IPS-18c (cell line): ENCODE measurements around the gene WNT2B.

ENCODE experiments used
- H3K4me3 ChIP-seq: 2 replicates; pipeline ENCODE4 v1.7.0; 2013; ENCODE audit warnings: low read depth, mild to moderate bottlenecking, low read length, moderate library complexity; ENCODE audit not compliant: insufficient read depth
- H3K9me3 ChIP-seq: one replicate; pipeline ENCODE4 v1.6.1; 2013; ENCODE audit warnings: mild to moderate bottlenecking, low read length, moderate library complexity; ENCODE audit not compliant: control insufficient read depth, insufficient read depth

Gene WNT2B

DNA sequence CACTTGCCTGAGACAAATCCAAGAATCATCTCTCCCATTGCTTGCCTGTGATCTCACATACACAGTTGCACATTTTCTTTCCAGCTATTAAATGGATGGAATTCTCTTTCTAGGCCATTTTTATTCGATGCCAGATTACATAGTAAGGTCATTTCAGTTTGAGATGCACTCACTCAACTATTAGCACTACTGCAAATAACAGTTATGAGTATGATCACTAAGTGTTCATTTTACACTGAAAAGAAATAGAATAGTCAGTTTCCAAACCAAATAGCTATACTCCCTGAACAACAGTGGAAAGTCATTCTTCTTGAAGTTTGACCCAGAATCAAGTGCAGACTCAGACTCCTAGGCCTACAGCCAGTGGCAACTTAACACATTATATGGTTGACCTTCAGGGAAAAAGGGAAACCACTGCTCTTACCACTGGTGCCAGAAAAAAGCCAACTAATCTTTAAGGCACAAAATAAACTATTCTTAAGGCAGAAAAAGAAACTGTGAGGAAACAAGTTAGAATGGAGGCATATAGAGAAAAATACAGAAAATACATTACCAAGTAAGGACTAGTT is 31.5 kb downstream of the WNT2B start:
- Histone ChIP-seq H3K9me3 (no peaks in the 10 kb centered on the region), H3K4me3 (no peak overlapping the region)

DNA sequence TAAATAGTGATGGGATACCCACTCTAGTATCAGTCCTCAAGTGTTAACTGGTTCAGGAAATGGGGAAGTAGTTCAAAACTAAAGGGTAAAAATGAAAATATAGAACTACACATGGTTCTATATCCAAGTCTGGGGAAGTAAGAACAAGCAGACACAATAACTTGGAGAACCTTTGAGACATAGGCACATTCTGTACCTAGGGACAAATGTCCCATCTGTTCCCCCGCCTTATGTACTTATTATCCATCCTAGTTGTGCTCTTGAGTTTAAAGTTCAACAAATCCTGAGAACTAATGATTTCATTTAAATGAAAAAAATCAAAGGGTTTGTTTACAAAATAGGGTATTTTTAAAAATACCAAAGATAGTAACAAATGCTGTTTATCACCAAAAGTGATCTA is 32.5 kb downstream of the WNT2B start:
- Histone ChIP-seq H3K9me3 (no peaks in the 10 kb centered on the region), H3K4me3 (no peak overlapping the region)

- Histone ChIP-seq H3K9me3 (no peaks in the 10 kb centered on the region), H3K4me3 (no peak overlapping the region)
Measured at GRCh38 chr1:112542206-112542973, 33.6 kb downstream of the WNT2B start.

DNA sequence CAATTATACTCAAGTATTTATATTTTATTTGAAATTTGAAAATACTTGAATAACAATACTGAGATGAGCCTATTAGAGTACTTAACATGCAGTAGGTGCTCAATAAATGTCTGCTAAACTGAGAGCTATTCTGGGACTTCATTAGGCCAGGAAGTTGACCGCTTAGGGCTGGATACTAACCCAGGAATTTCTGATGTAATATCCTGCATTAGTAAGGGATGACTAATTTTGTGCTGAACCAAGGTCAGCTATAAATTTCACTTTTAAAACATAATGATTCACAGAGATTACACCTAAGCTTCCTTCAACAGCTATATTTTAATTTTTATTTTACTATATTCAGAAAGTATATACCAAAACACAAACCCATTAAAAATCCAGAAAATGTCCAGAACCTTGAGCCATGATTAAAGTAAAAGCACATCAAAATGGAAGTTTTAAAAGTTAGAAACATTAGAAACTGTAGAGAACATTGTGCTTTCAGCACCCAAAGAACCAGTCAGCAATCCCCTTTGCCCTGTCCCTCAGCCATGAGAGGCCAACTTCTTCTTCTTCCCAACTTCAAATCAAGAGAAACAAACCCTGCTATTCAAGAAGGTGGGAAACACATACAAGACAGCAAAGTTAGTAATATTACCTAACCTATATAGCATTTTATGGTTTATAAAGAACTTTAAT is 35.4 kb downstream of the WNT2B start:
- Histone ChIP-seq H3K9me3 (no peaks in the 10 kb centered on the region), H3K4me3 (no peak overlapping the region)

DNA sequence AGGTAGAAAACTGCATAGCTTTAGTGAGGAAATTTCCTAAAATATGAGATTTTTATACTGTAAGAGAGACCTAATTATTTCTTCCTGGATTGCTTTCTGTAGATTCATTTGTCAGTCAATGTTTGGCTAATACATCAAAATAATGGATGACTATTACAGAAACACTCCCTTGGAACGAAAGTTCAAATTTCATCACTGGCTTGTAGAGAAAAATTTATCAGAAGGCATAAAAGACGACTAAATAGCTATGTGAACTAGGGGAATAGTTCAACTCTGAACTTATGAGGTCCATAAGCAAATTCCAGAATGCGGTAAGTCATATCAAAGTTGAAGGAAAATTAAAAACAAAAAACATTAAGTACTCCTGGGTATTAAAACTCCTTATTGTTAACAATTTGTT is 36.0 kb downstream of the WNT2B start:
- no peak overlapping the region for H3K4me3 ChIP-seq
- H3K9me3 ChIP-seq, result no peaks in the 10 kb centered on the region

- Histone ChIP-seq H3K4me3 (no peak overlapping the region), H3K9me3 (no peaks in the 10 kb centered on the region)
Measured at GRCh38 chr1:112546076-112546475, 37.3 kb downstream of the WNT2B start.

DNA sequence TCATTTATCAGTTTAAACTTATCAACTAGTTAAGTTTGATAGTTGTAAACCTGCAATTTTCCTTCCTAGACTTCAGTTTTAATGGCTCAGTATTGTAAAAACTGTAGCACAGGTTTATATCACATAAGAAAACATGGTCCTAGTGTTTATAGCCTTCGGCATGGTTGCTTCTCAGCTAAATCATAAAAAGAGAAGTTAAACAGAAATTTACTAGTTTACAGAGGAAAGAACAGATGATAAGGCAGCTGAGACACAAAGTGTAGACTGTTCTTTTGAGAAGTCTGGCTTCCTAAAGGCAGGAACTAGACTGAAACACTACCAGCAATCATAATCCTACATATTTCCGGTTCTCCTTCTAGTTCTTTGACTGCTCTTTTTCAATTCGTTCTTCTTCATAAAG is 39.8 kb downstream of the WNT2B start:
- Histone ChIP-seq H3K4me3 (no peak overlapping the region), H3K9me3 (no peaks in the 10 kb centered on the region)

DNA sequence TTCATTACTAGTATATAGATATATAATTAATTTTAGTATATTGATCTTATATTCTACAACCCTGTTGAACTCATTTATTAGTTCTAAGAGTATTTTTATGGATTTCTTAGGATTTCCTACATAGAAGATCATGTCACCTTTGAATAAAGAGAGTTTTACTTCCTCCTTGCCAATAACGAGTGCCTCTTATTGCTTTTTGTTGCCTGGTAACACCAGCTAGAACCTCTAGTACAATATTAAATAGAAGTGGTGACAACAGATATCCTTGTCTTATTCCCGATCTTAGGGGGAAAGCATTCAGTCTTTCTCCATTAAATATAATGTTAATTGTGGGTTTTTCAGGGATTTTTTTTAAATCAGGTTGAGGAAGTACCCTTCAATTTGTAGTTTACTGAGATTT is 40.8 kb downstream of the WNT2B start:
- no peak overlapping the region for H3K4me3 ChIP-seq

GRCh38 chr1:112554411-112554810 is 45.6 kb downstream of the WNT2B start:
- Histone ChIP-seq H3K9me3 (no peaks in the 10 kb centered on the region), H3K4me3 (no peak overlapping the region)

More for the DNA sequence above, 40.8 kb downstream of the WNT2B start:
- no peaks in the 10 kb centered on the region for H3K9me3 ChIP-seq

GRCh38 chr1:112557385-112557784 is 48.6 kb downstream of the WNT2B start:
- Histone ChIP-seq H3K9me3 (no peaks in the 10 kb centered on the region), H3K4me3 (no peak overlapping the region)

GRCh38 chr1:112558634-112559033 is 49.9 kb downstream of the WNT2B start:
- Histone ChIP-seq H3K9me3 (no peaks in the 10 kb centered on the region), H3K4me3 (no peak overlapping the region)

DNA sequence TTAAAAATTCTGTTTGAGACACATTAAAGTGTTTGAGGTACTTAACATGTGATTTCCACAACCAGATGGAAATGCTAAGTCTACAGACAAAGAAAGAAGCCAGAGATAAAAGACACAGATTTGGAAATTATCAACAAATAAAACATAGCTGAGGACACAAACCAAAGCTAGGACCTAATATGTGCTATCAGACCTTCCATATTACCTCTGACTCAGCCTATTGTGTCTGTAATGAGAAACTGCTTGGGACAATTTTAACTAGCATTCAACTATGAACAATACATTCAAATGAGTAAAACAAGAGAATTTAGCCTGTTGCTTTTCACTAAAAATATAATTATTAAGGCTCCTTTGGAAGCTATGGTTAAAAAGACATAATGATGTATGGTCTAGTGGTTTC is 54.6 kb downstream of the WNT2B start:
- Histone ChIP-seq H3K4me3 (no peak overlapping the region), H3K9me3 (no peaks in the 10 kb centered on the region)

DNA sequence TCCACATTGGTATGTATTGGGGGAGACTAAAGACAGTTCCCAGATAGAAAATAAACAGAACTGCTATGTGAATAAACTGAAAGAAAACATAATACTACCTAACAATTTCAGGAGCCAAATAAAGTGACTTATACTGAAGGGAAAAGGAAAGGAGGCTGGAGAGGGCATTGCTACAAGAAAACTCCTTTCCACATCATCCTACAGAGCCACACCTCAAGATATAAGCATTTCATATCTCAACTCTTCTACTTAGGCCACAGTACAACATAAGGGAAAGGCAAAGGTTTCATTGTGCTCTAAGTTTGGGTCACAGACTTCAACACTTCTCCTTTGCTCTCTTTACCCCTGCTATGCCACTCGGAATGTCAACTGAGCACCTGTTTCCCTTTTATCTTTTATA is 55.3 kb downstream of the WNT2B start:
- no peak overlapping the region for H3K4me3 ChIP-seq
- no peaks in the 10 kb centered on the region for H3K9me3 ChIP-seq

DNA sequence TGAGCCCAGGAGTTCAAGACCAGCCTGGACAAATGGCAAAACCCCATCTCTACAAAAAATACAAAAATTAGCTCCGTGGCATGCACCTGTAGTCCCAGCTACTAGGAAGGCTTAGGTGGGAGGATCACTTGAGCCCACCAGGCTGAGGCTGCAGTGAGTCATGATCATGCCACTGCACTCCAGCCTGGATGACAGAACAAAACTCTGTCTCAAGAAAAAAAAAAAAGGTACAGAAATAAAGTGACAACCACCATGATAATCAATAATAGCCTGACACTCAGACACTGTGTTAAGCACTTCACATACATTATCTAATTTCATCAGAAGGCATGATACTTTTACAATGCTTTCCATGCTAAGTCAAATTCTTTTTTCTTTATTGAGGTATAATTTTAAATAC is 57.0 kb downstream of the WNT2B start:
- H3K9me3 ChIP-seq, result no peaks in the 10 kb centered on the region
- H3K4me3 ChIP-seq, result no peak overlapping the region

DNA sequence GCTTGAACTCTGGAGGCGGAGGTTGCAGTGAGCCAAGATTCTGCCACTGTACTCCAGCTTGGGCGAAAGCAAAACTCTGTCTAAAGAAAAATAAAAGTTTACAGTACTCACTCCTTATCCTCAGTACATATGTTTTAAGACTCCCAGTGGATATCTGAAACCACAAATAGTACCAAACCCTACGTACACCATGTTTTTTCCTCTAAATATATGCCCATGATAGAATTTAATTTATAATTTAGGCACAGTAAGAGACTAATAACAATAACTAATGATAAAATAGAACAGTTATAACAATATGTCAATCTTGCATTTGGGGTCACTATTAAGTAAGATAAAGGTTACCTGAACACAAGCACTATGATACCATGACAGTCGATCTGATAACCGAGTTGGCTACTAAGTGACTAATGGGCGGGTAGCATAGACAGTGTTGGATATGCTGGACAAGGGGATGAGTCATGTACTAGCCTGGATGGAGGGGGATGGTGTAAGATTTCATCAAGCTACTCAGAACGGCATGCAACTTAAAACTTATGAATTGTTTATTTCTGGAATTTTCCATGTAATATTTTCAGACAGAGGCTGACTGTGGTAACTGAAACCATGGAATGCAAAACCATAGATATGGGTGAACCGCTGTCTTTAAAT is 66.5 kb downstream of the WNT2B start:
- Histone ChIP-seq H3K9me3 (no peaks in the 10 kb centered on the region), H3K4me3 (no peak overlapping the region)

DNA sequence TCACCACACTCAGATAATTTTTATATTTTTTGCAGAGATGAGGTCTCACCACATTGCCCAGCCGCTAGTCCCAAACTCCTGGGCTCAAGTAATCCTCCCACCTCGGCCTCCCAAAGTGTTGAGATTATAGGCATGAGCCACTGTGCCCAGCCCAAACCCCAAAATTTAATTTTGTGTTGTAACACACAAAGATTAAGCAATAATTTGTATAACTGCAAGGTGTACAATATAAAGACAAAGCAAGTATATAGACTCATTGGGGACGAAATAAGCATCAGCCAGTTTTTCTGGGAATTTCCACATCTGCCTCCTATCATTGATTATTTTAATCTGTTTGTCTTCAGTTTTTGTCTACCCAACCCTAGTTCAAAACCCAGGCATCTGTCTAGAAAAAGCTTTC is 67.5 kb downstream of the WNT2B start:
- no peak overlapping the region for H3K4me3 ChIP-seq
- H3K9me3 ChIP-seq, result no peaks in the 10 kb centered on the region
